H1 (cell line): ENCODE results near the gene MOB3C.

Experiments used
- ATF3 ChIP-seq: IDR thresholded peaks from 2 replicates; pipeline ENCODE4 v1.6.1; 2011; ENCODE audit warnings: low read depth, mild to moderate bottlenecking, low read length; ENCODE audit not compliant: insufficient read depth
- CHD2 ChIP-seq: IDR thresholded peaks from 2 replicates; pipeline ENCODE4 v1.6.1; 2012; ENCODE audit warnings: low read length, improper control_type of control experiment
- CTCF ChIP-seq, 3 experiments: IDR thresholded peaks; 1 replicate in 2 of 3; 2 replicates in 1 of 3; pipeline versions ENCODE4 v1.5.1 to v1.6.1; 2011; ENCODE audit warnings: low read length in 3 of 3, mild to moderate bottlenecking in 3 of 3, inconsistent platforms in 2 of 3, low read depth in 1 of 3, moderate library complexity in 1 of 3; ENCODE audit not compliant: insufficient read depth in 1 of 3; ENCODE audit errors: control extremely low read depth in 1 of 3
- EGR1 ChIP-seq: IDR thresholded peaks from 2 replicates; pipeline ENCODE4 v1.6.1; 2011; ENCODE audit warnings: low read depth, low read length, borderline replicate concordance
- EP300 ChIP-seq, 2 experiments: IDR thresholded peaks; 1 replicate in 1 of 2; 2 replicates in 1 of 2; pipeline ENCODE4 v1.6.1; 2011 to 2012; ENCODE audit warnings: low read depth in 2 of 2, low read length in 2 of 2, mild to moderate bottlenecking in 2 of 2, borderline replicate concordance in 1 of 2, inconsistent platforms in 1 of 2, moderate library complexity in 1 of 2
- FOSL1 ChIP-seq: IDR thresholded peaks from 2 replicates; pipeline ENCODE4 v1.6.1; 2011; ENCODE audit warnings: mild to moderate bottlenecking, low read depth, low read length, moderate library complexity; ENCODE audit not compliant: insufficient read depth
- JUN ChIP-seq: IDR thresholded peaks from 2 replicates; pipeline ENCODE4 v1.6.1; 2011; ENCODE audit warnings: low read depth, mild to moderate bottlenecking, improper control_type of control experiment, low read length
- KDM4A ChIP-seq: IDR thresholded peaks from one replicate; pipeline ENCODE4 v1.7.1; 2012; ENCODE audit warnings: low read depth, mild to moderate bottlenecking, moderate library complexity, low read length, inconsistent platforms; ENCODE audit not compliant: severe bottlenecking
- PHF8 ChIP-seq: fragments of 200-600 bp; sonication (generic); conservative IDR thresholded peaks from 2 replicates; pipeline ENCODE4 v1.7.1; 2012; ENCODE audit warnings: low read depth, mild to moderate bottlenecking, inconsistent platforms, low read length, moderate library complexity
- POLR2A ChIP-seq, 2 experiments: IDR thresholded peaks; 1 replicate in 1 of 2; 2 replicates in 1 of 2; pipeline ENCODE4 v1.6.1; 2011; ENCODE audit warnings: low read depth in 2 of 2, low read length in 2 of 2, mild to moderate bottlenecking in 2 of 2; ENCODE audit errors: control extremely low read depth in 1 of 2
- POLR2AphosphoS5 ChIP-seq: IDR thresholded peaks from 2 replicates; pipeline ENCODE4 v1.6.1; 2011; ENCODE audit warnings: low read depth, low read length
- POU5F1 ChIP-seq: IDR thresholded peaks from 2 replicates; pipeline ENCODE4 v1.6.1; 2011; ENCODE audit warnings: low read depth, mild to moderate bottlenecking, low read length, moderate library complexity
- SIN3A ChIP-seq, 2 experiments: IDR thresholded peaks in 1 of 2; conservative IDR thresholded peaks in 1 of 2; 2 replicates each; pipeline ENCODE4 v1.6.1; 2011 to 2012; ENCODE audit warnings: low read length in 2 of 2, improper control_type of control experiment in 1 of 2, low read depth in 1 of 2, mild to moderate bottlenecking in 1 of 2

- TF ChIP-seq POLR2AphosphoS5 (no peak), POLR2A (IDR thresholded peaks at IDR 0.05; ENCODE audit: control extremely low read depth in 1 of 2, low read depth in 2 of 2, low read length in 2 of 2) (no peak), CTCF (IDR thresholded peaks at IDR 0.05; ENCODE audit: control extremely low read depth in 1 of 3, insufficient read depth in 1 of 3, low read depth in 1 of 3, low read length in 3 of 3) (no peak), EGR1 (no peak), JUN (no peak), ATF3 (no peak), PHF8 (no peak), FOSL1 (no peak), EP300 (IDR thresholded peaks at IDR 0.05; ENCODE audit: borderline replicate concordance in 1 of 2, low read depth in 2 of 2, low read length in 2 of 2) (no peak), POU5F1 (no peak), CHD2 (no peak), KDM4A (no peak), SIN3A (conservative IDR thresholded peaks at IDR 0.05 in 1 of 2, IDR thresholded peaks at IDR 0.05 in 1 of 2; ENCODE audit: low read depth in 1 of 2, low read length in 2 of 2) (no peak)
Observed at GRCh38 chr1:46583494-46583893, 33.1 kb downstream of the MOB3C start.
